NCI-H2029 treated with DMSO at 0.1 percent for 48 hours (cell line): ENCODE data around the gene TRPC1.
"Not testable (repeated sequence)": the region's sequence is repeated elsewhere in the genome, so short reads cannot be mapped to it uniquely, and the experiment has no call there.

ENCODE experiments used
- DNase-seq: peaks from one replicate; lab custom pipeline; 2025; lab: John Stamatoyannopoulos, UW

TRPC1 gene

GRCh38 chr3:142752605-142753004, 28.8 kb downstream of the TRPC1 start:
- not testable (repeated sequence) for DNase-seq

- no peak for DNase-seq
Measured at GRCh38 chr3:142754494-142754893, 30.7 kb downstream of the TRPC1 start.

- no peak for DNase-seq
Measured at GRCh38 chr3:142768338-142768737, 44.5 kb downstream of the TRPC1 start.

- DNase-seq: no peak
Measured at GRCh38 chr3:142777927-142778326, 54.1 kb downstream of the TRPC1 start.

- no peak for DNase-seq
Measured at GRCh38 chr3:142778541-142778940, 54.7 kb downstream of the TRPC1 start.

GRCh38 chr3:142779591-142779990, 55.8 kb downstream of the TRPC1 start:
- no peak for DNase-seq

- no peak for DNase-seq
Measured at GRCh38 chr3:142782616-142783015, 58.8 kb downstream of the TRPC1 start.

- no peak for DNase-seq
Measured at GRCh38 chr3:142784228-142784627, 60.4 kb downstream of the TRPC1 start.

- DNase-seq: no peak
Measured at GRCh38 chr3:142785996-142786395, 62.2 kb downstream of the TRPC1 start.

GRCh38 chr3:142787719-142788118, 63.9 kb downstream of the TRPC1 start:
- DNase-seq: no peak

GRCh38 chr3:142794508-142794907, 70.7 kb downstream of the TRPC1 start:
- DNase-seq: no peak

- no peak for DNase-seq
Measured at GRCh38 chr3:142795332-142795731, 71.5 kb downstream of the TRPC1 start.

- DNase-seq: no peak
Measured at GRCh38 chr3:142796823-142797222, 73.0 kb downstream of the TRPC1 start.

GRCh38 chr3:142801746-142802145, 77.9 kb downstream of the TRPC1 start:
- no peak for DNase-seq

- no peak for DNase-seq
Measured at GRCh38 chr3:142802891-142803290, 79.1 kb downstream of the TRPC1 start.

GRCh38 chr3:142808103-142808917, 84.5 kb downstream of the TRPC1 start:
- DNase-seq: no peak

GRCh38 chr3:142809259-142809658, 85.4 kb downstream of the TRPC1 start:
- no peak for DNase-seq

GRCh38 chr3:142815803-142816202, 92.0 kb downstream of the TRPC1 start:
- DNase-seq: no peak

GRCh38 chr3:142817356-142817755, 93.5 kb downstream of the TRPC1 start:
- DNase-seq: no peak

- DNase-seq: no peak
Measured at GRCh38 chr3:142817897-142818296, 94.1 kb downstream of the TRPC1 start.

GRCh38 chr3:142818651-142819050, 94.8 kb downstream of the TRPC1 start:
- DNase-seq: no peak

GRCh38 chr3:142819179-142819578, 95.3 kb downstream of the TRPC1 start:
- DNase-seq: no peak

GRCh38 chr3:142828703-142829305, 105.0 kb downstream of the TRPC1 start:
- DNase-seq: peak; percentile 8

- DNase-seq: no peak
Measured at GRCh38 chr3:142837526-142837925, 113.7 kb downstream of the TRPC1 start.
